HG02623 (cell line): ENCODE measurements around the gene GYS2.
"Not testable (repeated sequence)": the region's sequence is repeated elsewhere in the genome, so short reads cannot be mapped to it uniquely, and the experiment has no call there.

Experiments
- ATAC-seq: cut with Tn5 transposase; IDR thresholded peaks from one replicate; pipeline ENCODE4 v1.9.1; 2021; ENCODE audit warnings: moderate library complexity; ENCODE audit not compliant: unreplicated experiment

Gene GYS2

DNA sequence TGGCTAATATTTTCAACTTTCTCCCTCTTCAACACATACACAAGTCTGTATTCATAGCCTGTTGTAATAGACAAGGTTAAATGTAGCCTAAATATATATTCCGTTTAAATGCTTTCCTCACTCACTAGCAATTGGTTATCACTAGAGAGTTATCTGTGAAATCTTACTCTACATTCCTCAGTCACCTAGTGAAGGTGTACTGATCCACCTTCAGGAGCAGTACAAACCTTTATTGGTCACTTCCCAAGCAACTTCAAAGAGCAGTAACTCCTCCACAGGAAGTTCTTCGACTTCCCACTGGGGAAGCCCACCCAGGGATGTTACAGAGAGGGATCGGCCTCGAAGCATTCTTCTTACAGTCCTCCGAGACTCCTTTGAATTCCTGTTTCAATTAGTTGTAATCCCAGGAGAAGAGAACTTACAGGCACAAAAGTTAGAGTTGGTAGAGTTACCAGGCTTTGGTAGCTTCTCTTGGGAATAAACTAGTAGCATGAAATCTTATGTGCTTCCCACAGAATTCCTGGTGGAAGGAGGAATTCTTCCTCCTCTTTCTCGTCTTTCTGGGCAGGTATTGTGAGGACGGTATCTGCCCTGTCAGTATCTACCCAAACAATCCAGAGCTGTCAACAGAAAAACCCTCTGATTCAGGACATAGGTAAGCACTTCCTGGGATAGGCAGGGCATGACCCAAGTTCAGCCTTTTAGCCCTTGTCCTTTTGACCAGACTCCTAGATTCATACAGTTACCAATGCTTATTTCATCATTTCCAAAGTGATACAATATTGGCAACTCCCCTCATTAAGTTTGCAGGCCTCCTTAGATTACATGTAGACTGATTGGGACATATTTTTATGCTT lies at the start of gene GYS2:
TSS of gene GYS2 (minus strand) at position 603 of the 857 bp plus-strand sequence. CDS start at position 348, 255 bp downstream.
- ATAC-seq: no peak

DNA sequence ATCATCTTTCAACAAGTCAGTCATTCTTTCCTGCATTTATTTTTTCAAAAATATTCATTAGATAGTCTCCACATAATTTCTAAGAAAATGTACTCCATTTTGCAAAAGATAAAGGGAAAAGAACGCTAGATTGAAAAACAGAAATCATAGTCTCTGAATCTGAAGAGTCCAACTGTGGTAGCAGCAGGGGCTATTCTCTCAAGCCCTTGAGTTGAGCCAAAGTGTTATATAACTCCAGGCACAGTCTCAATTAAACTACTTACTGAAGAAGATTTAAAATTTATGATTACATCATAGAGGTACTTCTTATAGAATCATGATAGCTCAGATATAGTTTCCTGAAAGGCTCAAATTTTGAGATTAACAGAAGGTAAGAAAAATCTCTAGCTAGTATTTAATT lies 47.2 kb upstream of the GYS2 start:
- ATAC-seq: no peak

DNA sequence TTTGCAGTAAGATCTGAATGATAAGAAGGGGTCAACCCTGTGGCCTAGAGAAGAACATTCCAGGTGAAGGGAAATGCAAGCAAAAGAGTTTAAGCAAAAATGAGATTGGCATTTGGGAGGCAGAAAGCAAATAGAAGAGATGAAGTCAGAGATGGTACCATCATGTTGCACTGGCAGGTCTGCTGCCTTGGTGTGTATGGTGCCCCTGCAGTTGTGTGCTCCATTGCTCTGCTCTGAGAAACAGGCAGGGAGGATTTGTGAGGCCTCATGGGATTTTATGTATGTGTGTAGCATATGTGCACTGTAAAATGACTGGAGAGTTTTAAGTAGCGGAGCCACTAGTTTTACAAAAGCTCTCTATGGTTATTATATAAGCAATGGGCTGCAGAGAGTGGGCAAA lies 46.4 kb upstream of the GYS2 start:
- no peak for ATAC-seq

DNA sequence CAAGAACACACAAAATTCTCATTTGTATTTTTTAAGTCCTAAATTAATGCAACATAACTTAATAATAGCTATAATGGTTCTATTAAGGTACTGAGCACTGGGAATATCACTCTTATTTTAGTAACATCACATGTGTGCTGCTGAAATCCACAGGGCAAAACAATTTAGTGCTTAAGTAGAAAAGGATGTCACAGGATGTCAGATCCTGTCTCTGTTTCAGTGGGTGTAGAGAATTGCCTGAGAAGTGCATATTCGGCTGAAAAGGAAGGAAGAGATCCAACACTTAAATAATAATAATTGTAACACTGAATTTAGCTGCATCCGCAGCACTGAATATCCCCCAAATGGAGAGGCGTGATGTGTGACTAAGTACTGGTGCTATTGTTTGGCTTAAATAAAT lies 44.4 kb upstream of the GYS2 start:
- no peak for ATAC-seq

DNA sequence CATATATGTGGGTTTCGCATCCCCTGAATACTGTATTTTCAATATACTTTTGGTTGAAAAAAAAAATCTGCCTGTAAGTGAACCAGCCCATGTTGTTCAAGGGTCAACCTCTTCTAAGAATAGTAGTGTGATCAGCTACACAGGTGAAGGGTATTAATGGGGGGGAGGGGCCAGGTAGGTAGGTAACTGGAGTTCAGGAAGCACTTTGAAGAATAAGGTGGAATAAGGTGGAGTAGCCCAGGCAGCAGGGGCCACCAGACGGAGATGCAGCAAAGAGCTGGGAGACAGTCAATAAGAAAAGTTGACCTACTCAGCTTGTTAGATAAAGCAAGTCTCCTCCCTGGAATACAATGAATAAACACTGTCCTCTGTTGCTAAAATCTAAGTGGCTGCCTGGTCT lies 43.7 kb upstream of the GYS2 start:
- no peak for ATAC-seq

DNA sequence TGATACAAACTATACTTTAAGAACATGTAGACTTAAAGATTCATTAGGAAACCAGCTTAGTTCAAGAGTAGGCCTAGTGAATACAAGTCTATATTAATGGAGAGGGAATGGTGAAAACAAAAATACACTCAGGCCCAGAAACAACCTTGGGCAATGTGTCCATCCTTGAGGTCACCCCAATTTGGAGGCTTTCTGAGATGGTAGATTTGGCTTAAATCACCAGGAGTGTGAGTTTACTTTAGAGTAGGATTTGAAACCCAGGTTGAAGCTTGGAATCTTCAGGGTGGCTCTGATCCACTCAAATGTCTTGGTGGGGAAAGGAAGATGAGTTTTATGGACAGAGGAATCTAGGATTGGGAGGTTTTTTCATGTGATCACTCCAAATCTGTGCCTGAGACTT lies 42.5 kb upstream of the GYS2 start:
- ATAC-seq: no peak

DNA sequence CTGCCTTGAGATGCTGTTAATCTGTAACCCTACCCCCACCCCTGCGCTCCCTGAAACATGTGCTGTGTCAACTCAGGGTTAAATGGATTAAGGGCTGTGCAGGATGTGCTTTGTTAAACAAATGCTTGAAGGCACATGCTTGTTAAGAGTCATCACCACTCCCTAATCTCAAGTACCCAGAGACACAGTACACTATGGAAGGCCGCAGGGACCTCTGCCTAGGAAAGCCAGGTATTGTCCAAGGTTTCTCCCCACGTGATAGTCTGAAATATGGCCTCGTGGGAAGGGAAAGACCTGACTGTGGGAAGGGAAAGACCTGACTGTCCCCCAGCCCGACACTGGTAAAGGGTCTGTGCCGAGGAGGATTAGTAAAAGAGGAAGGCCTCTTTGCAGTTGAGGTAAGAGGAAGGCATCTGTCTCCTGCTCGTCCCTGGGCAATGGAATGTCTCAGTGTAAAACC lies 40.4 kb upstream of the GYS2 start:
- not testable (repeated sequence) for ATAC-seq

DNA sequence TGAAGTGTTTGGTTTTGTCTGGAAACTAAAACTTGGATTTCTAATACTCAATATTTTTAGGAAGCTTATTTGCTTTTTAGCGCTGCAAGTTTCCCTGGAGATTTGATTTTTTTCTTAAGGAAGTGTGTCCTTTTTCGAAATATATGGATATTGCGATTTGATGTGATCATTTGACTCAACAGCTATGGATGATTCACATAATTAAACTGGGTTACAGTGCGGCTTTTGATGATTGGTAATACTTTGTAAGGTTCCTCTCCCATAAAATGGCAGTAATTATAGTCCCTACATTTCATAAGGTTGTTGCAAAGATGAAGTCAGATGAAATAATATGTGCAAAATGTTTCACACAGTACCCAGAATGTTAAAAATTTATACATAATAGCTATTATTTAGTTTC lies 39.9 kb upstream of the GYS2 start:
- ATAC-seq: no peak

DNA sequence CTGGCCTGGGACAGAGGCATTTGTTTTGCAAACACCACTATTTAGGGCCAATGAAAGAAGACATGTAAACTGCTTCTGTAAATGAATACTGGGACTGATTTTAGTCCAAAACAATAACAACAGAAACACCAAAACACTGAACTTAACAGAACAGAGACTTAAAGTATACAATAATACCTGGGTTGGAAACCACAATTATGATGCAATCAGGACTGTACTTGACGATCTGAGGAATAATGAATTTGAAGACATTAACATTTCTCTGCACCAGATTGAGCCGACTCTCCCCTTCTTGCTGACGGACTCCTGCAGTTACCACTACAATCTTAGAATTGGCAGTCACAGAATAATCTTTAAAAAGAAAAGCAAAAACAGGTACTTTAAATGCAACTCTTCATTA lies 39.1 kb upstream of the GYS2 start:
- ATAC-seq: no peak

DNA sequence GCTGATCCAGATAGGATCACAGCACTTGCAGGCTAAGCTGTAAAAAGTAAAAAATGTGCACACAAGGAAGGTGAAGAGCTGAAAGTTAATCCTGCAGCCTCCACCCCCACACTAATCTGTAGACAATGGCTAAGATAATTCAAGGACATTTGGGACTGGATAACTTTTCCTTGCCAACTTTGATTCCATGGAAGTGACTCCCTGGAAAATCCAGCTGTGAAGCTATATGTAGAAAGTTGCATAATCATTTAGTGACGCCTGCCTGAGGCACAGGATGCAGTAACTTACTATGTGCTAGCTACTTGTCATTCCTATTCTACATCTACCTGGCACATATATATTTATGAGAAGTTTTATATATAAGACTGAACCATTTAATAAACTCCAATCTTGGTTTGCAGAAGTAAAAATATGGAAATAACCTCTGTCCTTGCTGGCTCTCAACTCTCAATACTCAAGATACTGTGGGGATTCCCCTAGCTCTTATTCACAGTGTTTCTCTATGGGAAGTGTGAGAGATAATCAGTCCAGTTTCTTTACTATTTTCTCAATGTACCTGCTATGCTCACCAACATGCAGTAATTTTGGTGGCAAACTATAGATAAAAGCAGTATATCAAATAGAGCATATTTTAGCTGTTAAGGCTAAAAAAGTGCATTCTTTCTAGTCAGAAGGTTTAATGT lies 38.2 kb upstream of the GYS2 start:
- peak; percentile 51 for ATAC-seq

DNA sequence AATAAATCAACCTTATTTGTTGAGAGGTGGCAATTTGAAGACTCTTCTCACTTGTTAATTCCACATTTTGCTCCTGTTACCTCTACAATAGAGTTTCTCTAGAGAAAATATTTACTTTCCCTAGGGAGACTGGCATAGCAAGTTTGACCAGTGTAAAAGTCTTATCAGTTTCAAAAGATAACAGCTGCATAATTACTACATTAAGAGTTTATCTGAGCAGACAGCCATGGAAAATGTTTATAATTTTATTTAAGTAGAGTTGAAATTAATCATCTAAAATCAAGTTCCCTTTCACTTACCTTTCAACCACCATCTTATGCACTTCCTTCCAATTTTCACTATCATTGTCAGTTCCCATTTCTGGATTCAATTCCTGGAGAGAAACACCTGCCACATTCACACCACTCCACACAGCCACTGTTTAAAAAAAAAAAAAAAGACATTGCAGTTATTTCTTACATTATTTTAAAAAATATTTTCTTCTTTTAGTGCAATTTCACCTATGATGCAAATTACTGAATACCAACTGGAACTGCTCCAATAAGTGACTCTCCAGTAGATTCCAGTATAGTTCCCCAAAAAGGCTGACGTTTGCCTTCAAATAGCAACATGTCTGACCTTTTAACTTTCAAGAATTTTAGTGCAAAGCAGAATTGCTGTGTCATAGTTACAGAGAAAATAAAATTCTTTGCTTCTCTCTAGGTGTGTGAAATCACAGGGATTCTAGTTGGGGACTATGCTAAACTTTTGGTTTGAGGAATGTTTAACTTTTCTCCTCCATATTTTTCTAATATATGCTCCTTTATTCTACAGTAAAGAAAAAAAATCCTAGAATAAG lies 33.6 kb upstream of the GYS2 start:
- ATAC-seq: no peak

DNA sequence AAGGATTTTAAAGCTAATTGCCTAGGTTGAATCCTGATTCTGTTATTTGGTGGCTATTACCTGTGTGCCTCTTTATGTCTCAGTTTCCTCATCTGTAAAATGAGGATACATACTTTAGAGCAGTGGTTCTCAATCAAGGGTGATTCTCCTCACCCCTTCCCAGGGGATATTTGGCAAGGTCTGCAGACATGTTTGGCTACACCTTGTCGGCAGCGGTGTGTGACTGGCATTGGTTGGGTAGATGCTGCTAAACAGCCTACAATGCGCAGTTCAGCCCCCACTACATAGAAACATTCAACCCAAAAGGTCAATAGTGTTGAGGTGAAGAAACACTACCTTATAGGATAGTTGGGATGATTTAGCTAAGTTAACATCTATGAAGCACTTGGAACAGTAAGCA lies 29.6 kb upstream of the GYS2 start:
- ATAC-seq: no peak

DNA sequence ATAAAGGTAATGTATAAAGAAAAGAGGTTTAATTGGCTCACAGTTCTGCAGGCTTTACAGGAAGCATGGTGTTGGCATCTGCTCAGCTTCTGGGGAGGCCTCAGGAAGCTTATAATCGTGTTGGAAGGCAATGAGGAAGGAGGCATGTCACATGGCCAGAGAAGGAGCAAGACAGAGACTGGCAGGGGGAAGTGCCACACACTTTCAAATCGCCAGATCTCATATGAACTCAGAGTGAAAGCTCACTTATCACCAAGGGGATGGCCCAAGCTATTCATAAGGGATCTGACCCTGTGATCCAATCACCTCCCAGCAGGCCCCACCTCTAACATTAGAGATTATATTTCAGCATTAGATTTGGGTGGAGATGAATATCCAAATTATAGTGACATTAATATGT lies 26.7 kb upstream of the GYS2 start:
- ATAC-seq: no peak

DNA sequence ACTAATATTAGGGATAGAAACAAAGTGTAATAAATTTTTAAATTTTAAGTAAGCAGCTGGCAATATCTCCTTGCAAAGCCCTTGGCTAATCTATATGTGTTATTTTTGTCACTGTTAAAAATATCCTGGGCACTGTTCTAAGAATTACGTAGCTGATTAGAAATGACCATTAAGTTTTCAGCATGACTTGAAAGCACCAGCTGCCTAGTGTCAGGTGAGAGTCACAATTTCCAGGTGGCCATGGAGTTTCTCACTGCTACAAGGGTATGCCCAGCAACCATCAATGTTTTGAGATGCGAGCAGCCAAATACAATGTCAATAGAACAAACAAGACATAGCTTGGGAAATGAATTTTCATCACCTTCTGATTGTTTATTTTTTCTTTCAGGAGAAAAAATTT lies 23.3 kb upstream of the GYS2 start:
- no peak for ATAC-seq

DNA sequence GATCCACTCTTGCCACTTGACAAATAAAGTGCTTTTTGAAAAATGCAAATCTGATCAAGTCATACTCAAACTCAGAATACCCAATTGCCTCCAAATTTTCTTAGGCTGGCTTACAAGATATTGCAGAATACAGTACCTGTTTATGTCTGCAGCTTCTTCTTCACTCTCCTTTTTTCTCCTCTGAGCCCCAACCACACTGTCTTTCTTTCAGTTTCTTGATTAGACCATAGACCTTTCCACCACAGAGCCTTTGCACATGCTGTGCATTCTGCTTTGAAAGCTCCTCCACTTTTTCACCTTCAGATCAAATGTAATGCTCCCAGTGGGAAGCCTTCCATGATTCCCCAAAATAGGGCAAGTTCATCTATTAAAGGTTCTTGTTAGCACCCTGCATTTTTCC lies 13.9 kb upstream of the GYS2 start:
- no peak for ATAC-seq

DNA sequence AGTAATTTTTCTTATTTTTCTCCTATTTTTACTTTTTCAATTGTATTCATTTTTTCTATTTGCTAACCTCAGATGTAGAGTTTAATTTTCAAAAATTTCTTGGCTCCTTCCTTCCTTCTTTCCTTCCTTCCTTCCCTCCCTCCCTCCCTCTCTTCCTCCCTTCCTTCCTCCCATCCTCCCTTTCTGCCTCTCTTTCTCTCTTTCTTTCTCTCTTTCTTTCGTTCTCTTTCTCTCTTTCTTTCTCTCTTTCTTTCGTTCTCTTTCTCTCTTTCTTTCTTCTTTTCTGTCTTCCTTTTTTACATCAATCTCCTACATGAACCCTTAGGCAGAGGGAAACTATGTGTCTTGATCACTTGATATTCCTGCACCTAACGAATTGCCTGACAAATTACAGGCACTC lies 12.4 kb upstream of the GYS2 start:
- ATAC-seq: no peak

DNA sequence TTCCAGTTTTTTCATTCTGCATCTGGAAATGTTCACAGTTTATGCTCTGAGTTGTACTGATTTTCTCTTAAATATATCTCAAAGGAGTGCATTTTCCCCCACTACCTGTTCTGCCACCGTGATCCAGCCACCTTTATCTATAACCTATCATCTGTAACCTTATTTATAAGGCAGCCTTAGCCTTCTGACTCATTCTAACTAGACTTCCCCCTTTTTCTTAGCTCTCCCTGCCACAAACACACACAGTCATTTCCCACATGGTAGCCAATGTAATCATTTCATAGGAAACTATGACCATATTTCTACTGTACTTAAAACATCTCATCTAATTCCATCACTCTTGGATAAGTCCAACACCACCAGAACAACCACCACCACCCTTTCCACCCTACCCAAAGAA lies 10.8 kb upstream of the GYS2 start:
- no peak for ATAC-seq

DNA sequence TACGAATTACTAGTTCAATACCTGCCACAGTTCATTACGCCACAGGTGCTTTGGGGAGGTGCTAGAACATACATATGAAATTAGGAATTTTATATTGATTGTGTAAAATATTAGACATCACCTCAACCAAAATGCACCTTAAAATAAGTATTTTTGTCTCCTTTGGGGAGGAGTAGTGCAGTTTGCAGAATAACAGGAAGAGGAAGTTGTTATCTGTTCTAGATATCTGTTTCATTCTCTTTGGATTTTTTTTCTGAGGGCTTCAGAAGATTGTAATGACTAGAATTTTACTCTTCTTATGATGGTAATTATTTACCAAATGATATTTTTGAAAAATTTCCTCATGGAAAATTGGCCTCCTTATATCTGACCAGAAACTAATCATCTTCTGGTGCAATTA lies 9.9 kb upstream of the GYS2 start:
- ATAC-seq: no peak

DNA sequence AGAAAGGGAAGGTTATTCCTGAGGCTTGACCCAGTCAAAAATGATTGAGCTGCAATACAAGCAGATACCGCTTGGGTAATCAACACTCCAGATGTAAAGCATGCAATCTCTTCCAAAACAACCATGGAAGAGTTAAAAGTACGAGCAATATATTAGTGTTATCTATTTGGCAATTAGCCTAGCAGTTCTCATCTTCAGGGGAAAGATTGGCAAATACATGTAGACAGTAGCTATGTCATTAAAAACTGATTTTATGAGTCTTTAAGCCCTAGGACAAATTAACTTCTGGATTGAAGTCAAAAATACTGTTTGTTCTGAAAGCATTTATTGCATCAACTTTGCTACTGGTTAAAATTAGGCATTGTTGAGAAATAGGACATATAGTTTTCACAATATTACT lies 9.3 kb upstream of the GYS2 start:
- ATAC-seq: no peak

DNA sequence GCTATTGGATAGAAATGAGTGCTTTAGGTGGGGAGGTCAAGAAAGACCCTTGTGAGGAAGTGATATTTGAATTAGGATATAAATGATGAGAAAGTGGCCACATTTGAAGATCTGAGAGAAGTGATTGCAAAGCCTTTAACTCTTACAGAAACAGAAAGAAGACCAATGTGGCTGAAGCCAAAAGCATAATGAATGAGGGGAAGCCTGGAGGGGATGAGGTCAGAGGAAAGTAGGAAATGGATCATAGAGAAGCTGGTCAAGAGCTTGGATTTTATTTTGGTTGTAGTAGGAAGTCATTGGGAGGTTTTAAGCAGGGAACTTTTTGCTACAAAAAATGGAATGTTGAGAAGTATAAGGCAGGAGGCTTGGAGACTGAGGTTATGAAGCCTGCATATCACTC lies 3.5 kb upstream of the GYS2 start:
- no peak for ATAC-seq

DNA sequence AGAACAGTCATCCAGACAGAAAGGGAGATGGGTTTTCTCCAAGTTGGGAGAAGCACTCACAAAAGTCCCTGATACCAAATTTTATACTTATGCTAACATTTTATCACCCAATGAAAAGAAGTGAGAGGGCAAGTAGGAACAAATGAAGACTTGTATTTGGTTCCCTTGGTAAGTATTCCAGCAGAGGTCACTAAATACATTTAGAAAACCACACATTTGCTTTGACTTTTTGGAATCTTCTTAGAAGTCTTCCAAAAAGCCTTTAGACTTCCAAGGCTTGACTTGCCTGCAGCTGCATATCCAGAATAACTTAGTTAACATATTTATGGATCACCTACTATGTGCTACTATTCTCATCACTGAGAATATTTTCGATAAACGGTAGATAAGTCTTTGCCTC lies 3.1 kb upstream of the GYS2 start:
- ATAC-seq: no peak

DNA sequence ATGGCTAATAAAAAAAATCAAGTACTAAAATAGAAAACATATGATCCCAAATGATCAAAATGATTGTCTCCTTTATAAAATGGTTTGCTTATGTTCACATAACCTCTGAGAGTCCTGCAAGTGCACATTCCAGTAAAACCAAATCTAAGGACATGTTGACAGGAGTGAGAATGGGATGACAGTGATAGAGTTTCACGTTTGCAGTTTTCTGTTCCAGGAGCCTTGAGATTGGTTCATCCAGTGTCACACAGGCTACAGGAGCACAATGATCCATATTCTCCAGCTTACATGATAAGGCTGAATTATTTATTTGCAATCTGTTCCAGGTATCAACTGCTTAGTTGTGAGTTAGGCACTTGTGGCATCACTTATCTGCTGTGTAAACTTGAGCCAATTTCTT lies 1.5 kb upstream of the GYS2 start:
- ATAC-seq: no peak
